ENCODE data around the gene TESPA1. TPM values are rescaled to one million over a fixed set of nuclear protein-coding genes. Genes with fewer than 3 reads are reported as not detected.

TESPA1 gene
- total and polyA plus RNA-seq, 9 of the 15 experiments (the other 6 are each of a cell fraction or from before 2014, with no cell fraction given), result 0.72 to 7.1 (median 2.4) TPM

DNA sequence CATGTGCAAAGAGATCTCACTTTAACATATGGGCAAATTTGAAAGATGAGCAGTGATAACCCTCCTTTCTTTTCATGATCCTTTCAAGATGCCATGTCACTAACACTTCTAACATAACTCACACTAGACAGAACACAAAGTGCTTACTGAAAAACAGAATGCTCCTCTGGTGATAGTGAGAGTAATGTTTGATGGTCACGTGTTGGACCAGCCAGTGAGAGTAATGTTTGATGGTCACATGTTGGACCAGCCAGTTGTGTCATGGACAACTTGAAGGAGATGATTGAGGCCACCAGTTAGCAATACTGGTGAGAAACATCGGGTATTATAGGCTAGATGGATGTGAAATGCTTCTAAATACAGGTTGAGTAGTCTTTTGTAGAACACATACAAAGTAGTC is 40.9 kb upstream of the TESPA1 start:
- Histone ChIP-seq H3K4me1 (replicated peaks in 1 of 2; ENCODE audit: control insufficient read depth in 2 of 2, insufficient read depth in 2 of 2, low read length in 2 of 2) (no peaks in the 10 kb centered on the region), H3K79me2 (ENCODE audit: control insufficient read depth, insufficient read depth, low read length) (no peaks in the 10 kb centered on the region; the same call in 2 of the 3 replicates), H3K27ac (ENCODE audit: extremely low read depth, low read depth, low read length) (no peak overlapping the region), H3K4me3 (no peak overlapping the region), H3K9me3 (replicated peaks; ENCODE audit: control insufficient read depth, insufficient read depth, low read depth, low read length) (no peaks in the 10 kb centered on the region), H2AFZ (ENCODE audit: low read depth, low read length) (no peak overlapping the region), H3K36me3 (ENCODE audit: control insufficient read depth, insufficient read depth, low read length) (no peaks in the 10 kb centered on the region), H3K27me3 (ENCODE audit: control insufficient read depth in 2 of 2, insufficient read depth in 2 of 2, low read length in 2 of 2) (no peaks in the 10 kb centered on the region; a peak in 1 of 5 replicates), H4K20me1 (replicated peaks; ENCODE audit: control insufficient read depth, insufficient read depth, low read length) (no peaks in the 10 kb centered on the region), H3K9me1 (ENCODE audit: control insufficient read depth, insufficient read depth, low read length) (no peaks in the 10 kb centered on the region), H3K9ac (ENCODE audit: insufficient read depth in 1 of 2, low read depth in 2 of 2, low read length in 2 of 2) (no peak overlapping the region), H3K4me2 (ENCODE audit: insufficient read depth, low read length) (no peak overlapping the region)
- no peak for ATAC-seq
- WGBS (ENCODE audit: insufficient coverage, low coverage, missing lambda C conversion rate), result 3% methylated on average over 2 of the region's 2 CpGs
- no TSS peak for BruUV-seq (replicated peaks)
- in situ Hi-C loops (cut with MboI) (no loop called here), intact Hi-C loops (cut with micrococcal nuclease) (no loop called here)
- ChIA-PET CTCF (ENCODE audit: low intra/inter-chr PET ratio) (no interaction called here), POLR2A (no interaction called here)
- DNase-seq (ENCODE audit: extremely low read depth in 1 of 4, low spot score in 3 of 4), result no peak
- no peak for FAIRE-seq
- TF ChIP-seq HNRNPLL (IDR thresholded peaks at IDR 0.05; ENCODE audit: low read depth, low read length, poor library complexity, severe bottlenecking) (no peak), RAD51 (IDR thresholded peaks at IDR 0.05; ENCODE audit: borderline replicate concordance, low read depth) (0 out of 2 replicates have a peak, but pooled peaks have one; percentile 47)
- TF ChIP-seq, protein P1, sequence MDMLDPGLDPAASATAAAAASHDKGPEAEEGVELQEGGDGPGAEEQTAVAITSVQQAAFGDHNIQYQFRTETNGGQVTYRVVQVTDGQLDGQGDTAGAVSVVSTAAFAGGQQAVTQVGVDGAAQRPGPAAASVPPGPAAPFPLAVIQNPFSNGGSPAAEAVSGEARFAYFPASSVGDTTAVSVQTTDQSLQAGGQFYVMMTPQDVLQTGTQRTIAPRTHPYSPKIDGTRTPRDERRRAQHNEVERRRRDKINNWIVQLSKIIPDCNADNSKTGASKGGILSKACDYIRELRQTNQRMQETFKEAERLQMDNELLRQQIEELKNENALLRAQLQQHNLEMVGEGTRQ (CRISPR knock-in tag; IDR thresholded peaks at IDR 0.05), result peak; percentile 55; the same call in 1 of the 2 replicates

DNA sequence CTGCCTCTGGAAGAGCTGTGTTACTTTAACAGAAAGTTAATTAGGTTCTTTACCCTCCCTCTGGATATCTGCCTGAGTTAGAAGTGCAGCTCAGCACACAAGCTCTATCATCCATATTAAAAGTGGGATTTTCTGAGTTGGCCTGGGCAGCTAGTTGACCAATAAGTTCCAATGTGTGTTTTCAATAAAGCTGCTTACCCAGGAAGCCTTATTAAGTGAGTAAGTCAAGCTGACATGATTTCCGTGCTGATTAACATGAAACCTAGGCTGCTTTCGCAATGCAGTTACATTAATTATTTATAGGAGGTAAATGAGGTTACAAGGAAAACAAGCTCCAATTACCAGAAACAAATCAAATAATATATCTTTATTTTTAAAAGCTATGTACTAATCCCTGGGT is 40.0 kb upstream of the TESPA1 start:
- no peak overlapping the region for H3K27ac ChIP-seq (ENCODE audit: extremely low read depth, low read depth, low read length)
- H3K36me3 ChIP-seq (ENCODE audit: control insufficient read depth, insufficient read depth, low read length), result no peaks in the 10 kb centered on the region
- H3K27me3 ChIP-seq (ENCODE audit: control insufficient read depth in 2 of 2, insufficient read depth in 2 of 2, low read length in 2 of 2), result peaks cover 0 to 6% of the 10 kb centered on the region in 2 experiments; a peak in 2 of 5 replicates
- no peaks in the 10 kb centered on the region for H3K9me1 ChIP-seq (ENCODE audit: control insufficient read depth, insufficient read depth, low read length)
- BruUV-seq (replicated peaks), result no TSS peak
- H3K9me3 ChIP-seq (replicated peaks; ENCODE audit: control insufficient read depth, insufficient read depth, low read depth, low read length), result no peaks in the 10 kb centered on the region
- no peaks in the 10 kb centered on the region; the same call in 2 of the 3 replicates for H3K79me2 ChIP-seq (ENCODE audit: control insufficient read depth, insufficient read depth, low read length)
- ChIA-PET POLR2A (no interaction called here), CTCF (ENCODE audit: low intra/inter-chr PET ratio) (no interaction called here)
- H3K9ac ChIP-seq (ENCODE audit: insufficient read depth in 1 of 2, low read depth in 2 of 2, low read length in 2 of 2), result no peak overlapping the region
- DNase-seq (ENCODE audit: extremely low read depth in 1 of 4, low spot score in 3 of 4), result no peak
- ATAC-seq, result no peak
- H3K4me3 ChIP-seq, result no peak overlapping the region
- intact Hi-C loops (cut with micrococcal nuclease) (no loop called here), in situ Hi-C loops (cut with MboI) (no loop called here)
- H2AFZ ChIP-seq (ENCODE audit: low read depth, low read length), result no peak overlapping the region
- no peak overlapping the region for H3K4me2 ChIP-seq (ENCODE audit: insufficient read depth, low read length)
- FAIRE-seq, result no peak
- H4K20me1 ChIP-seq (replicated peaks; ENCODE audit: control insufficient read depth, insufficient read depth, low read length), result no peaks in the 10 kb centered on the region
- H3K4me1 ChIP-seq (replicated peaks in 1 of 2; ENCODE audit: control insufficient read depth in 2 of 2, insufficient read depth in 2 of 2, low read length in 2 of 2), result no peaks in the 10 kb centered on the region; a peak in 1 of 5 replicates
- 0% methylated on average over 2 of the region's 2 CpGs for WGBS (ENCODE audit: insufficient coverage, low coverage, missing lambda C conversion rate)
- TF ChIP-seq CTBP1 (IDR thresholded peaks at IDR 0.05; ENCODE audit: borderline replicate concordance), result no peak
- no peak for TF ChIP-seq FOSL1 (tag; conservative IDR thresholded peaks at IDR 0.05)
- TF ChIP-seq, protein P2, sequence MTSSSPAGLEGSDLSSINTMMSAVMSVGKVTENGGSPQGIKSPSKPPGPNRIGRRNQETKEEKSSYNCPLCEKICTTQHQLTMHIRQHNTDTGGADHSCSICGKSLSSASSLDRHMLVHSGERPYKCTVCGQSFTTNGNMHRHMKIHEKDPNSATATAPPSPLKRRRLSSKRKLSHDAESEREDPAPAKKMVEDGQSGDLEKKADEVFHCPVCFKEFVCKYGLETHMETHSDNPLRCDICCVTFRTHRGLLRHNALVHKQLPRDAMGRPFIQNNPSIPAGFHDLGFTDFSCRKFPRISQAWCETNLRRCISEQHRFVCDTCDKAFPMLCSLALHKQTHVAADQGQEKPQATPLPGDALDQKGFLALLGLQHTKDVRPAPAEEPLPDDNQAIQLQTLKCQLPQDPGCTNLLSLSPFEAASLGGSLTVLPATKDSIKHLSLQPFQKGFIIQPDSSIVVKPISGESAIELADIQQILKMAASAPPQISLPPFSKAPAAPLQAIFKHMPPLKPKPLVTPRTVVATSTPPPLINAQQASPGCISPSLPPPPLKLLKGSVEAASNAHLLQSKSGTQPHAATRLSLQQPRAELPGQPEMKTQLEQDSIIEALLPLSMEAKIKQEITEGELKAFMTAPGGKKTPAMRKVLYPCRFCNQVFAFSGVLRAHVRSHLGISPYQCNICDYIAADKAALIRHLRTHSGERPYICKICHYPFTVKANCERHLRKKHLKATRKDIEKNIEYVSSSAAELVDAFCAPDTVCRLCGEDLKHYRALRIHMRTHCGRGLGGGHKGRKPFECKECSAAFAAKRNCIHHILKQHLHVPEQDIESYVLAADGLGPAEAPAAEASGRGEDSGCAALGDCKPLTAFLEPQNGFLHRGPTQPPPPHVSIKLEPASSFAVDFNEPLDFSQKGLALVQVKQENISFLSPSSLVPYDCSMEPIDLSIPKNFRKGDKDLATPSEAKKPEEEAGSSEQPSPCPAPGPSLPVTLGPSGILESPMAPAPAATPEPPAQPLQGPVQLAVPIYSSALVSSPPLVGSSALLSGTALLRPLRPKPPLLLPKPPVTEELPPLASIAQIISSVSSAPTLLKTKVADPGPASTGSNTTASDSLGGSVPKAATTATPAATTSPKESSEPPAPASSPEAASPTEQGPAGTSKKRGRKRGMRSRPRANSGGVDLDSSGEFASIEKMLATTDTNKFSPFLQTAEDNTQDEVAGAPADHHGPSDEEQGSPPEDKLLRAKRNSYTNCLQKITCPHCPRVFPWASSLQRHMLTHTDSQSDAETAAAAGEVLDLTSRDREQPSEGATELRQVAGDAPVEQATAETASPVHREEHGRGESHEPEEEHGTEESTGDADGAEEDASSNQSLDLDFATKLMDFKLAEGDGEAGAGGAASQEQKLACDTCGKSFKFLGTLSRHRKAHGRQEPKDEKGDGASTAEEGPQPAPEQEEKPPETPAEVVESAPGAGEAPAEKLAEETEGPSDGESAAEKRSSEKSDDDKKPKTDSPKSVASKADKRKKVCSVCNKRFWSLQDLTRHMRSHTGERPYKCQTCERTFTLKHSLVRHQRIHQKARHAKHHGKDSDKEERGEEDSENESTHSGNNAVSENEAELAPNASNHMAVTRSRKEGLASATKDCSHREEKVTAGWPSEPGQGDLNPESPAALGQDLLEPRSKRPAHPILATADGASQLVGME (CRISPR knock-in tag; IDR thresholded peaks at IDR 0.05), result no peak
- TF ChIP-seq MCM3 (IDR thresholded peaks at IDR 0.05), result no peak
- TF ChIP-seq, protein P3, sequence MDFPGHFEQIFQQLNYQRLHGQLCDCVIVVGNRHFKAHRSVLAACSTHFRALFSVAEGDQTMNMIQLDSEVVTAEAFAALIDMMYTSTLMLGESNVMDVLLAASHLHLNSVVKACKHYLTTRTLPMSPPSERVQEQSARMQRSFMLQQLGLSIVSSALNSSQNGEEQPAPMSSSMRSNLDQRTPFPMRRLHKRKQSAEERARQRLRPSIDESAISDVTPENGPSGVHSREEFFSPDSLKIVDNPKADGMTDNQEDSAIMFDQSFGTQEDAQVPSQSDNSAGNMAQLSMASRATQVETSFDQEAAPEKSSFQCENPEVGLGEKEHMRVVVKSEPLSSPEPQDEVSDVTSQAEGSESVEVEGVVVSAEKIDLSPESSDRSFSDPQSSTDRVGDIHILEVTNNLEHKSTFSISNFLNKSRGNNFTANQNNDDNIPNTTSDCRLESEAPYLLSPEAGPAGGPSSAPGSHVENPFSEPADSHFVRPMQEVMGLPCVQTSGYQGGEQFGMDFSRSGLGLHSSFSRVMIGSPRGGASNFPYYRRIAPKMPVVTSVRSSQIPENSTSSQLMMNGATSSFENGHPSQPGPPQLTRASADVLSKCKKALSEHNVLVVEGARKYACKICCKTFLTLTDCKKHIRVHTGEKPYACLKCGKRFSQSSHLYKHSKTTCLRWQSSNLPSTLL (IDR thresholded peaks at IDR 0.05), result no peak
